ENCODE measurements around the gene APOBEC2.

DNA sequence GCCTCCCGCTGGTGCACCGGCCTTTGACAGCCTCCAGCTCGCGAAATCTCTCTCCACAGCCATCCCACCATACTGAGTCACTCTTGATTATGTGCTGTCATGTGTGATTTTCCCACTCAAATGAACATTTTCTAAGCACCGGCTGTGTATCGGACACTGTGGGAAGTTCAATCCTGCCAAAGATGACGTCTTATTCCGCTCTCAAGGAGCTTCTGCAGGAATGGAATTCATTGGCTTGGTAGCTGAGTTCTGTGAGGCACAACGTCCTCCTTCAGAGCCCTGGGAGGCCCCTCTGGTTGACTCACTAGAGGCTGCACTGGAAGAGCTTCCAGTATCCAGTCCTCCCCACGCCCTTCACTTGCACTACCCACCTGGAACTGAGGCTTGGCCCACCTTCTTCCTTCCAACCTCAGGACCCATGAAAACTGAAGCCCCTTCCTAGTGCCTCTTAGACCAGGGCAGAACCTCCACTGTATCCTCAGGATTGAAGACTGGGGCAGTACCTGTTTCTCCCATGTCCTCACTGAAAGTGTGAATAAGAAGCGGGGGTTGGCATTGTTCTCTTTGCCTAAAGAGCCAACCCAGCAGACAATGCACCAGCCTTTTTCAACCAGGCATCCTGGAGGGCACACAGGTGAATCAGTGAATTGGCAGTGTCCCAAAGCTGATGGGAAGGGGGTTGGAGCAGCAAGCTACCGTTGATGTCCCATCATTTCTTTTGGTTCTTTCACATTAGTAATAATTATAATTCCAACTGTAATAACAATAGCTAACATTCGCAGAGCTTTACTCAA, 15.7 kb upstream of the APOBEC2 start:
- TF ChIP-seq, protein P1, sequence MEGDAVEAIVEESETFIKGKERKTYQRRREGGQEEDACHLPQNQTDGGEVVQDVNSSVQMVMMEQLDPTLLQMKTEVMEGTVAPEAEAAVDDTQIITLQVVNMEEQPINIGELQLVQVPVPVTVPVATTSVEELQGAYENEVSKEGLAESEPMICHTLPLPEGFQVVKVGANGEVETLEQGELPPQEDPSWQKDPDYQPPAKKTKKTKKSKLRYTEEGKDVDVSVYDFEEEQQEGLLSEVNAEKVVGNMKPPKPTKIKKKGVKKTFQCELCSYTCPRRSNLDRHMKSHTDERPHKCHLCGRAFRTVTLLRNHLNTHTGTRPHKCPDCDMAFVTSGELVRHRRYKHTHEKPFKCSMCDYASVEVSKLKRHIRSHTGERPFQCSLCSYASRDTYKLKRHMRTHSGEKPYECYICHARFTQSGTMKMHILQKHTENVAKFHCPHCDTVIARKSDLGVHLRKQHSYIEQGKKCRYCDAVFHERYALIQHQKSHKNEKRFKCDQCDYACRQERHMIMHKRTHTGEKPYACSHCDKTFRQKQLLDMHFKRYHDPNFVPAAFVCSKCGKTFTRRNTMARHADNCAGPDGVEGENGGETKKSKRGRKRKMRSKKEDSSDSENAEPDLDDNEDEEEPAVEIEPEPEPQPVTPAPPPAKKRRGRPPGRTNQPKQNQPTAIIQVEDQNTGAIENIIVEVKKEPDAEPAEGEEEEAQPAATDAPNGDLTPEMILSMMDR (conservative IDR thresholded peaks at IDR 0.05) = no peak
- TF ChIP-seq ZFX (IDR thresholded peaks at IDR 0.05) = no peak
